Measurements from ENCODE around the gene CCDC146.

CCDC146 gene

DNA sequence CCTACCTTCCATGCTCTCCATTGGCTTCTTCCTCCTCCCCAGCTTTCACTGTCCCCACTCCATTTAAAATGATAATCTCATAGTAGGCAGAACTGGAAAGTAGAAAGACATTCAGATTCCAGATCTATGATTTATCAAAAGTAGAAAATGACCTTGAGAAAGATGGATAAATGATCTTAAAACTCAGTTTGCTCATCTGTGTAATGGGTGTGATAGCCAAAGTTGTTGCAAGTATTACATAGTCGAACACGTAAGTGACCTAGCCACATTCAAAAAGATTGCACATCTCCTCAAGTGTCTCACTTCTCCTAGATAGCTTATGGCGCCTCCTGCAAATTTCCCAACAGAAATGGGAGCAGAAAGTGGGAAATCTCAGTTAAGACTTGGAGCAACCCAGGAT, 167.0 kb downstream of the CCDC146 start:
- Histone ChIP-seq H3K4me3 (no peak overlapping the region), H3K4me1 (peaks cover 14% of the 10 kb centered on the region), H3K9ac (no peak overlapping the region), H3K9me3 (peaks cover 23% of the 10 kb centered on the region), H3K27ac (no peak overlapping the region), H4K20me1 (no peaks in the 10 kb centered on the region), H3K27me3 (no peaks in the 10 kb centered on the region), H3K4me2 (peak overlapping the region; percentile 33; the same call in 1 of the 2 replicates), H3K36me3 (peaks cover 13% of the 10 kb centered on the region; the same call in 1 of the 2 replicates)
- no peak for TF ChIP-seq Cebpa-rat (IDR thresholded peaks at IDR 0.05)

DNA sequence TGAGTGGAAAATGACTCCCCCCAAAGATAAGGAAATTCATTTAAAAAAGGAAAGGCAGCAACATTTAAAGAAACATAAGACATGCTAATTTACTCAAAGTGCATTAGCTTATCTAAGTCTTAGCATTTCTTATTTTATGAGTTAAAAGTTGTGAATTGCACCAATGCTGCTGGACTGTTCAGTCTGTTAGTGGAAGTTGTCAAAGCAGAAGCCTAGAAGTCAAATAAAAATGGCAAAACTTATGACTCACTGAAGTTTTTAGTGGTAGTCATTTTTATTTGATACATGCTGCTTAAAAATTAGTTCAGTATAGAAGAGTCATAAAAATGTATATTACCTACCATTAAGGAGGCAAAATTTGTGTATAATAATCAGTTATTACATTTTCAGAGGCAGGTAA, 168.0 kb downstream of the CCDC146 start:
- H3K4me1 ChIP-seq, result peaks cover 14% of the 10 kb centered on the region
- H3K9ac ChIP-seq, result no peak overlapping the region
- H3K36me3 ChIP-seq, result peaks cover 13% of the 10 kb centered on the region; the same call in 1 of the 2 replicates
- H3K4me3 ChIP-seq, result no peak overlapping the region
- no peak overlapping the region for H3K27ac ChIP-seq
- H3K9me3 ChIP-seq, result peaks cover 23% of the 10 kb centered on the region
- H3K27me3 ChIP-seq, result no peaks in the 10 kb centered on the region
- no peaks in the 10 kb centered on the region for H4K20me1 ChIP-seq
- TF ChIP-seq Cebpa-rat (IDR thresholded peaks at IDR 0.05), result no peak
- H3K4me2 ChIP-seq, result no peak overlapping the region

DNA sequence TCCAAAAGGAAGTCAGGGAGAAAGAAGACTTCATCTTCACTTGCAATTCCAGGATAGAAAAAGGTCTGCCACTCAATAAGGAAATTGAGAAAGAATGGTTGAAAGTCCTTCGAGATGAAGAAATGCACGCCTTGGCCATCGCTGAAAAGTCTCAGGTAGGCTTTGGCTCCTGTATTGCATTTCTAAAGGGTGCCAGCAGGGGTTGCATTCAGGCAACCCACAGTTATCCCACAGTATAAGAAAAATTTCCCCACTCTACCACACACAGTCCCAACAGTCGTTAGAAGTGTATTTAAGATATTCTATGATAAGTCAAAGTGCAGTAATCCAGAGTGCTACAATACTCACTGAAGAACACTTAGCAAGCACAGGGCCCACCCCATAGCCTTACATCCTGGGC, 170.6 kb downstream of the CCDC146 start:
- no peak overlapping the region for H3K4me3 ChIP-seq
- no peak overlapping the region for H3K27ac ChIP-seq
- H3K27me3 ChIP-seq, result no peaks in the 10 kb centered on the region
- peaks cover 13% of the 10 kb centered on the region for H3K4me1 ChIP-seq
- peaks cover 24% of the 10 kb centered on the region for H3K9me3 ChIP-seq
- peaks cover 13% of the 10 kb centered on the region; the same call in 1 of the 2 replicates for H3K36me3 ChIP-seq
- no peak overlapping the region for H3K9ac ChIP-seq
- TF ChIP-seq Cebpa-rat (IDR thresholded peaks at IDR 0.05), result no peak
- H4K20me1 ChIP-seq, result no peaks in the 10 kb centered on the region
- no peak overlapping the region for H3K4me2 ChIP-seq

DNA sequence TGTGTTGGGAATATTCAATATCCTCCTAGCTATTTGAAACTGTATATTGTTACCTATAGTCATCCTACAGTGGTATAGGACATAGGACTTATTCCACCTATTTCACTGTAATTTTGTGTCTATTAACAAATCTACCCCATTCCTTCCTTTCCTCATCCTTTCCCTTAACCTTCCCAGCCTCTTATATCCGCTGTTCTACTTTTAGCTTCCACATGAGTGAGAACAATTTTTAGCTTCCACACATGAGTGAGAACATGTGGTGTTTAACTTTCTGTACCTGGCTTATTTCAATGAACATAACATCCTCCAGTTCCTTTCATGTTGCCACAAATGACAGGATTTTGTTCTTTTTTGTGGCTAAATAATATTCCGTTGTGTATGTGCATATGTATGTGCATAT, 173.1 kb downstream of the CCDC146 start:
- Histone ChIP-seq H4K20me1 (no peaks in the 10 kb centered on the region), H3K36me3 (peaks cover 10% of the 10 kb centered on the region; the same call in 1 of the 2 replicates), H3K9me3 (peaks cover 18% of the 10 kb centered on the region), H3K4me1 (no peaks in the 10 kb centered on the region), H3K27me3 (no peaks in the 10 kb centered on the region), H3K27ac (no peak overlapping the region), H3K4me3 (no peak overlapping the region), H3K4me2 (no peak overlapping the region), H3K9ac (no peak overlapping the region)
- TF ChIP-seq Cebpa-rat (IDR thresholded peaks at IDR 0.05), result no peak

DNA sequence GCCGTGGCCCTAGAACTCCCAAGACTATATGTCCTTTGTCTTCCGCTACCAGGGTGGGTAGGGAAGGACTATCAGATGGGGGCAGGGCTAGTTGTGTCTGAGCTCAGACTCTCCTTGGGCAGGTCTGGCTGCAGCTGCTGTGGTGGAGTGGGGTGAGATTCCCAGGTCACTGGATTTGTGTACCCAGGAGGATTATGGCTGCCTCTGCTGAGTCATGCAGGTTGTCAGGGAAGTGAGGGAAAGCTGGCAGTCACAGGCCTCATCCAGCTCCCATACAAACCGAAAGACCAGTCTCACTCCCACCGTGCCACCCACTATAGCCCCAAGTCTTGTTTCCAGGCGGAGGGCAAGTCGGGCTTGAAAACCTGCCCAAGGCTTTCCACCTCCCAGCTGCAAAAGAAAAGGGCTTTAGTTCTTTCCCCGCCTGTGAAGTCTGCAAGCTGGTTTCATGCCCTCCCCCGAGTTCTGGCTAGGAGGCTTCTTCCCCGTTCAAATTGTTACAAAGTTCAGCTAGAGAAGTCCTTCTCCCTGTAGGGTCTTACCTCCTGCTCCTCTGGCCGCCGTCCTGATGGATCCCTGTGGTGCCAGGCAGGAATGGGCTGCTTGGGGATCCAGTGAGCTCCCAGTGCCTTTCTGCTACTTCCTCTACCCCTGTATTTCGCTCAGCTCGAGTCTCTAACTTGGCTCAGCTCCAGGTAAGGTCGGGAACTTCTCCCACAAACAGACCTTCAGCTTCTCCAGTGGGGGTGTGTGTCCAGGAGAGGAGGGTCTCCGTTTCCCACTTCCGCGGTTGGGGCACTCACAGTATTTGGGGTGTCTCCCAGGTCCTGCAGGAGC, 184.0 kb downstream of the CCDC146 start:
- Histone ChIP-seq H3K9me3 (no peaks in the 10 kb centered on the region), H3K36me3 (0 out of 2 replicates have a peak, but pooled peaks cover 8% of the 10 kb centered on the region), H3K4me1 (no peaks in the 10 kb centered on the region), H4K20me1 (no peaks in the 10 kb centered on the region), H3K4me2 (no peak overlapping the region), H3K27ac (no peak overlapping the region), H3K27me3 (no peaks in the 10 kb centered on the region), H3K4me3 (no peak overlapping the region), H3K9ac (no peak overlapping the region)
- no peak for TF ChIP-seq Cebpa-rat (IDR thresholded peaks at IDR 0.05)

DNA sequence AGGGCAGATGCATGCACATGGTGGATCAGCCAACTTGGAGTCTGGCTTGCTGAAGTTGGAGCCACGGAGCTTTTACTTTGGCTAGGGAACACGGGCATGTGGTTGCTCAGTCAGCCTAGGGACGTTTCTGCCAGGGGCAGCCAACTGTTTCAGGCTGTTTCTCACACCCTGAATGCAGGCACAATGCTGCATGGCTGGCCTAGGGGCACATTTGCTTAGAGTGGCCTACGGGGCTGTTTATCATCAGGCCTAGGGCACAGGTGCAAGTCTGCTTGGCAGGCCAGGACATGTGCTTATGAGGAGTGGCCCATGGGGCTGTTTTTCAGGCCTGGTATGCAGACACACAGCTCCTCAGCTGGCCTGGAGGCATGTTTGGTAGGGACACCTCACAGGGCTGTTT, 186.4 kb downstream of the CCDC146 start:
- no peaks in the 10 kb centered on the region for H3K4me1 ChIP-seq
- no peaks in the 10 kb centered on the region for H4K20me1 ChIP-seq
- no peak overlapping the region for H3K4me3 ChIP-seq
- no peak overlapping the region for H3K9ac ChIP-seq
- no peak overlapping the region for H3K27ac ChIP-seq
- H3K4me2 ChIP-seq, result no peak overlapping the region
- H3K27me3 ChIP-seq, result no peaks in the 10 kb centered on the region
- H3K9me3 ChIP-seq, result no peaks in the 10 kb centered on the region
- H3K36me3 ChIP-seq, result peaks cover 8% of the 10 kb centered on the region; the same call in 1 of the 2 replicates
- no peak for TF ChIP-seq Cebpa-rat (IDR thresholded peaks at IDR 0.05)

DNA sequence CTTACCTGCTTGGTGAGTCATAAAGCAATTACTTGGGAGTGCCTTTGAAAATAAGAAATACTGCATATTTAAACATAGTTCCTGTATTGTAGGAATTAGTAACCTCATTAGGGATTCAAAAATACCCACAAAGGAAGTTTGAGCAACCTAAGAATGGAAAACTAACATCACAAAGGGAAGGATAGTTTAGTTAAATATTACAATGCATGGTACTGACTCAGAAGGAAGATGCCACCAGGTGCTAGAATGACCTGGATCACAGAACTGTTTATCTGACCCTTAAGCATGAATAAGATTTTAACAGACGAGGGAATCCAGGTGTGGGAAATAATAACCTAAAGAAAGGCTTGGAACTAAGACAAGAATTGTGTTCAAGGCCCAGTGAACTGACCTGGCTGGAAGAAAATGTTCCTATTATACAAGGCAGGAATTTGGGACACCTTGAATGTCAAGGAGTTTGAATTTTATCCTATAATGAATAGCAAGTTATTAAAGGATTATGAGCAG, 187.4 kb downstream of the CCDC146 start:
- H3K27me3 ChIP-seq, result no peaks in the 10 kb centered on the region
- no peaks in the 10 kb centered on the region for H3K9me3 ChIP-seq
- no peaks in the 10 kb centered on the region for H3K4me1 ChIP-seq
- H3K4me2 ChIP-seq, result no peak overlapping the region
- TF ChIP-seq Cebpa-rat (IDR thresholded peaks at IDR 0.05), result no peak
- H3K36me3 ChIP-seq, result peaks cover 13% of the 10 kb centered on the region; the same call in 1 of the 2 replicates
- H3K9ac ChIP-seq, result no peak overlapping the region
- no peak overlapping the region for H3K27ac ChIP-seq
- no peak overlapping the region for H3K4me3 ChIP-seq
- no peaks in the 10 kb centered on the region for H4K20me1 ChIP-seq

DNA sequence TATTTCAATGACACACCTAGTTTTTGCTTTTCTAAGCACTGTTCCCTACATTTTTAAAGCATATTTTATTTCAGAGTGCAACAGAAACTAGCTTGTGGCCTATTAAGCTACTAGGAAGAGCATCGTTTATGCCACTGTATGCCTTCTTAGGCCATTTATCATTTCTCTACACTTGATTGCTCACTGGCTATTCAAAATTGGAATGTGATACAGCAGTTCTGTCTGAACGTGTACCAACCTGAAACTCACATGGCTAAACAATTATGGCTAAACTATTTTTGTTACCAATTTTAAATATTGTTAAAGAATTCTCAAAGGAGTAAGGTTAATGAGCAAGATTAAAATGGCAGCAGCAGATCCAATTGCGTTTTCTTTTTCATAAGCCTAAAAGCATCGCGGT, 188.6 kb downstream of the CCDC146 start:
- Histone ChIP-seq H3K4me3 (no peak overlapping the region), H3K4me1 (no peaks in the 10 kb centered on the region), H3K27ac (no peak overlapping the region), H4K20me1 (no peaks in the 10 kb centered on the region), H3K27me3 (no peaks in the 10 kb centered on the region), H3K9me3 (no peaks in the 10 kb centered on the region), H3K9ac (no peak overlapping the region), H3K4me2 (no peak overlapping the region), H3K36me3 (peaks cover 13% of the 10 kb centered on the region; the same call in 1 of the 2 replicates)
- no peak for TF ChIP-seq Cebpa-rat (IDR thresholded peaks at IDR 0.05)

DNA sequence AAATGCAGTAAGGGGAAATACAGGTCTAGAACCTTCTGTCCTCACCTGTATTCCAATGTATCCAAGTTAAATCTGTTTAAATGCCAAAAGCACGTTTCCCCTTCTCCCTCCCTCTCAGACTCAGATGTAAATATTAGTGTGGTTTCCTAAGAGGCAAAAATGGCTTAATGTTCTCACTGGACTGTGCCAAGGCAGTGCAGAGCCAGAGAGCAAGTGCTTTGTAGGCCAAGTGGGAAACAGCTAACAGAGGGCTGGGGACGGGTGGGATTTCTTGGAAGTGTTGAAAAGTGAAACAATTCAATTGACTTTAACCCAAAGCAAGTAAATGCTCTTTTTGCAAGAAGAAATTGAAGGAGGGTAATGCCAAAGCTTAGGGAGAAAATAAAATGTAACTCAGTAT, 190.7 kb downstream of the CCDC146 start:
- no peaks in the 10 kb centered on the region for H4K20me1 ChIP-seq
- H3K36me3 ChIP-seq, result peaks cover 13% of the 10 kb centered on the region; the same call in 1 of the 2 replicates
- no peaks in the 10 kb centered on the region for H3K4me1 ChIP-seq
- H3K27me3 ChIP-seq, result no peaks in the 10 kb centered on the region
- no peaks in the 10 kb centered on the region for H3K9me3 ChIP-seq
- no peak overlapping the region for H3K9ac ChIP-seq
- TF ChIP-seq Cebpa-rat (IDR thresholded peaks at IDR 0.05), result no peak
- no peak overlapping the region for H3K4me3 ChIP-seq
- H3K4me2 ChIP-seq, result no peak overlapping the region
- H3K27ac ChIP-seq, result no peak overlapping the region

DNA sequence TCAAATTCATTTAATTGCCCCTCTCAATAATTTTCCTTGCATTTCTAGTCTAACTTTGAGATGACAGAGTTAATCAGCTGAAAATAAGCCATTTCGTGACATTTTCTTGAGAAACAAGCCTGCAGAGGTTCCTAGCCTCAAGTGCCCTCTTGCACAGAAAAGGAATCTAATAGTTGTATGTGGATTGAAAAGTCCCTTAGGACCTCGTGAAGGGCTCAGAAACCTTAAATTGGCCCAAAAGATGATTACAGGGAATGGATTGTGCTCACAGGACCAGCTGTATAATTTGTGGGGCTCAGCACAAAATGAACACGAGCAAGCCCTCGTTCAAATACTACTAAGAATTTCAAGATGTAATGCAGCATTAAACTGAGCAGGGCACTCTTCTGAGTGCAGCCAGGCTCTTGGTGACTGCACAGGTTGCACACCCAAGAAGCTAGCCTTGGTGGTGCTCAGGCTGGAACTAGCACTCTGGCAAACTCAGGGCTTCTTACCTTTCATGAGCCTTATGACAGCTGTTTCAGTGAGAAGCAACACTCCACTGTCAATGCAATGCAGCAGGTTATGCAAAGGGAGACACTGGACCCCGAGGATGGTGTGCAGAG, 191.6 kb downstream of the CCDC146 start:
- Histone ChIP-seq H3K27ac (no peak overlapping the region), H3K4me2 (no peak overlapping the region), H4K20me1 (no peaks in the 10 kb centered on the region), H3K36me3 (peaks cover 9% of the 10 kb centered on the region; the same call in 1 of the 2 replicates), H3K9me3 (no peaks in the 10 kb centered on the region), H3K4me3 (no peak overlapping the region), H3K27me3 (no peaks in the 10 kb centered on the region), H3K4me1 (no peaks in the 10 kb centered on the region), H3K9ac (no peak overlapping the region)
- no peak for TF ChIP-seq Cebpa-rat (IDR thresholded peaks at IDR 0.05)

Measured in BLaER1 (cell line).